GM23338 (cell line): ENCODE data around the gene GAA. TPM values are rescaled to one million over a fixed set of nuclear protein-coding genes. Genes with fewer than 3 reads are reported as not detected.

Source experiments
- ATAC-seq: fragments of 200-7000 bp; cut with Tn5 transposase; 3 replicates; pipeline ENCODE4 v1.9.1; 2020
- DNase-seq: peaks from one replicate; pipeline ENCODE4 v3.0.0-alpha.2; 2015; ENCODE audit warnings: low spot score
- H2AFZ ChIP-seq: fragments of 200-600 bp; sonication (generic); 2 replicates; pipeline ENCODE4 v1.8.0; 2016; ENCODE audit warnings: antibody characterized with exemption, mild to moderate bottlenecking, moderate library complexity
- H3F3A ChIP-seq: fragments of 200-600 bp; sonication (generic); replicated peaks from 2 replicates; pipeline ENCODE4 v1.8.0; 2017; ENCODE audit warnings: antibody characterized with exemption, mixed run types, low read depth
- H3K27ac ChIP-seq: fragments of 200-600 bp; sonication (generic); 2 replicates; pipeline ENCODE4 v1.6.1; 2016; ENCODE audit warnings: low read depth
- H3K27me3 ChIP-seq: fragments of 200-600 bp; sonication (generic); 2 replicates; pipeline ENCODE4 v1.8.0; 2016; ENCODE audit warnings: mild to moderate bottlenecking, mixed run types, moderate library complexity; ENCODE audit not compliant: insufficient read depth
- H3K36me3 ChIP-seq: fragments of 200-600 bp; sonication (generic); 2 replicates; pipeline ENCODE4 v1.8.0; 2016; ENCODE audit warnings: mild to moderate bottlenecking; ENCODE audit not compliant: insufficient read depth
- H3K4me1 ChIP-seq: fragments of 200-600 bp; sonication (generic); 2 replicates; pipeline ENCODE4 v1.8.0; 2016; ENCODE audit warnings: mild to moderate bottlenecking, moderate library complexity; ENCODE audit not compliant: insufficient read depth
- H3K4me2 ChIP-seq: fragments of 200-600 bp; sonication (generic); 2 replicates; pipeline ENCODE4 v1.7.1; 2017; ENCODE audit warnings: mixed run types
- H3K4me3 ChIP-seq: fragments of 200-600 bp; sonication (generic); 2 replicates; pipeline ENCODE4 v1.6.1; 2016; ENCODE audit warnings: mixed run types
- H3K79me2 ChIP-seq: fragments of 200-600 bp; sonication (generic); replicated peaks from 2 replicates; pipeline ENCODE4 v1.8.0; 2017; ENCODE audit warnings: mild to moderate bottlenecking; ENCODE audit not compliant: insufficient read depth
- H3K9me2 ChIP-seq: fragments of 200-600 bp; sonication (generic); 2 replicates; pipeline ENCODE4 v1.8.0; 2017; ENCODE audit not compliant: insufficient read depth
- H4K20me1 ChIP-seq: fragments of 200-600 bp; sonication (generic); replicated peaks from 2 replicates; pipeline ENCODE4 v1.8.0; 2017; ENCODE audit warnings: mild to moderate bottlenecking; ENCODE audit not compliant: insufficient read depth
- H3K27ac Mint-ChIP-seq: 2 replicates; pipeline ENCODE4 v1.8.0; 2020; ENCODE audit warnings: inconsistent platforms, mild to moderate bottlenecking, moderate library complexity, mixed read lengths
- H3K27me3 Mint-ChIP-seq: 3 replicates; pipeline ENCODE4 v1.8.0; 2022; ENCODE audit warnings: low read depth, mild to moderate bottlenecking, moderate library complexity, mixed read lengths, inconsistent platforms; ENCODE audit not compliant: insufficient read depth, poor library complexity
- H3K36me3 Mint-ChIP-seq: 3 replicates; pipeline ENCODE4 v1.8.0; 2021; ENCODE audit warnings: low read depth, mild to moderate bottlenecking, inconsistent platforms, moderate library complexity, mixed read lengths
- H3K4me1 Mint-ChIP-seq: 3 replicates; pipeline ENCODE4 v1.8.0; 2020; ENCODE audit warnings: mild to moderate bottlenecking, inconsistent platforms, mixed read lengths
- H3K4me3 Mint-ChIP-seq: 3 replicates; pipeline ENCODE4 v1.8.0; 2021; ENCODE audit warnings: moderate library complexity, mild to moderate bottlenecking, inconsistent platforms, mixed read lengths
- H3K9me3 Mint-ChIP-seq: 3 replicates; pipeline ENCODE4 v1.8.0; 2020; ENCODE audit warnings: moderate library complexity, mild to moderate bottlenecking, inconsistent platforms, mixed read lengths
- CREB1 ChIP-seq: fragments of 250-450 bp; sonication (Bioruptor Pico); IDR thresholded peaks from 2 replicates; pipeline ENCODE4 v1.5.0; 2020; ENCODE audit warnings: low read depth, mild to moderate bottlenecking, moderate library complexity
- CTCF ChIP-seq, 2 experiments: fragments of 200-600 bp in 1 of 2; sonication (generic) in 1 of 2; conservative IDR thresholded peaks; 2 replicates each; pipeline versions ENCODE4 v1.5.1 to v1.6.1; 2016 to 2017; ENCODE audit warnings: antibody characterized with exemption in 2 of 2, low read depth in 2 of 2, mild to moderate bottlenecking in 2 of 2, moderate library complexity in 1 of 2
- ETS1 ChIP-seq: IDR thresholded peaks from 2 replicates; pipeline ENCODE4 v1.6.1; 2016; ENCODE audit warnings: antibody characterized with exemption
- EZH2 ChIP-seq: fragments of 200-600 bp; sonication (generic); IDR thresholded peaks from one replicate; pipeline ENCODE4 v1.8.0; 2017; ENCODE audit warnings: antibody characterized with exemption, mild to moderate bottlenecking, low read depth; ENCODE audit not compliant: unreplicated experiment
- EZH2phosphoT487 ChIP-seq: fragments of 200-600 bp; sonication (generic); IDR thresholded peaks from one replicate; pipeline ENCODE4 v1.8.1; 2018; ENCODE audit warnings: antibody characterized with exemption; ENCODE audit not compliant: unreplicated experiment
- JUNB ChIP-seq: IDR thresholded peaks from one replicate; pipeline ENCODE4 v1.6.1; 2016; ENCODE audit warnings: antibody characterized with exemption; ENCODE audit not compliant: unreplicated experiment
- POLR2AphosphoS5 ChIP-seq: IDR thresholded peaks from 2 replicates; pipeline ENCODE4 v1.6.1; 2016; ENCODE audit warnings: antibody characterized with exemption, low read depth
- REST ChIP-seq: IDR thresholded peaks from one replicate; pipeline ENCODE4 v1.6.1; 2018; ENCODE audit warnings: antibody characterized with exemption; ENCODE audit not compliant: unreplicated experiment
- STAT1 ChIP-seq: IDR thresholded peaks from one replicate; pipeline ENCODE4 v1.6.1; 2016; ENCODE audit warnings: antibody characterized with exemption; ENCODE audit not compliant: unreplicated experiment
- ZNF114 ChIP-seq: fragments of 250-450 bp; sonication (Bioruptor Pico); IDR thresholded peaks from 2 replicates; pipeline ENCODE4 v1.5.0; 2020; ENCODE audit warnings: mild to moderate bottlenecking, moderate library complexity
- ZNF331 ChIP-seq: fragments of 250-450 bp; sonication (Bioruptor Pico); IDR thresholded peaks from 2 replicates; pipeline ENCODE4 v1.5.0; 2020; ENCODE audit warnings: low read depth, mild to moderate bottlenecking, moderate library complexity
- polyA plus RNA-seq: library from polyadenylated mRNA; unstranded; fragments of >200 nt; fragmentation: Nextera tagmentation; extraction: Ambion mirVana; gene quantifications from 2 replicates; pipeline ENCODE4 v1.2.1, GENCODE V29; 2016
- total RNA-seq: library from RNA; depleted of rRNA; stranded (reverse); fragments of >200 nt; shearing (Covaris generic); gene quantifications from 2 replicates; pipeline ENCODE4 v1.2.3, GENCODE V29; 2014

GAA gene
- total and polyA plus RNA-seq, 2 experiments from 2014 or later: 72.5 to 98.1 TPM

GRCh38 chr17:80141463-80142165 lies 40.2 kb downstream of the GAA start (continued):
- TF ChIP-seq REST: no peak
- TF ChIP-seq POLR2AphosphoS5: no peak
- no peak for TF ChIP-seq STAT1
- no peak for TF ChIP-seq ETS1
- no peak for TF ChIP-seq EZH2
- TF ChIP-seq JUNB: no peak
- TF ChIP-seq EZH2phosphoT487: no peak

- Histone ChIP-seq H3K36me3 (peaks cover 70% of the 10 kb centered on the region), H3K4me3 (no peak overlapping the region), H3K4me2 (no peak overlapping the region), H3K27ac (no peak overlapping the region), H3F3A (peaks cover 19% of the 10 kb centered on the region), H3K9me2 (no peaks in the 10 kb centered on the region), H3K27me3 (no peaks in the 10 kb centered on the region), H3K4me1 (peaks cover 12% of the 10 kb centered on the region), H3K79me2 (peaks cover 60% of the 10 kb centered on the region), H2AFZ (no peak overlapping the region), H4K20me1 (peaks cover 62% of the 10 kb centered on the region)
- Mint-ChIP-seq H3K27ac (no peak overlapping the region), H3K4me1 (peaks cover 17% of the 10 kb centered on the region), H3K36me3 (peaks cover 79% of the 10 kb centered on the region), H3K9me3 (no peaks in the 10 kb centered on the region), H3K27me3 (peaks cover 12% of the 10 kb centered on the region), H3K4me3 (no peak overlapping the region)
- DNase-seq (no peak), ATAC-seq (no peak)
- TF ChIP-seq EZH2phosphoT487 (no peak), ZNF331 (no peak), STAT1 (no peak), CTCF (conservative IDR thresholded peaks at IDR 0.05; ENCODE audit: low read depth in 2 of 2) (no peak), ZNF114 (CRISPR knock-in tag) (no peak), EZH2 (no peak), JUNB (no peak), POLR2AphosphoS5 (no peak), CREB1 (no peak), ETS1 (no peak)
These were observed 41.5 kb downstream of the GAA start for GRCh38 chr17:80142929-80143328.
